ENCODE results near the gene TIMM23.

- no peak for TF ChIP-seq ELF4 (IDR thresholded peaks at IDR 0.05)
- TF ChIP-seq SUZ12 (IDR thresholded peaks at IDR 0.05) = no peak
Observed at GRCh38 chr10:46033602-46034011, 61.3 kb downstream of the TIMM23 start.
